Gastrocnemius medialis (tissue), 4 donors: ENCODE results near the gene VTI1A.

ENCODE experiments used
- POLR2A ChIP-seq, 2 donors: fragments of 450-650 bp; IDR thresholded peaks; one replicate each; pipeline ENCODE4 v1.6.1; 2017; ENCODE audit warnings: antibody characterized with exemption in 2 of 2, mild to moderate bottlenecking in 2 of 2, moderate library complexity in 2 of 2
- TF ChIP-seq, protein P1 (sequence below), 5 experiments: fragments of 450-650 bp in 3 of 5; fragments of 200-600 bp in 2 of 5; sonication (generic) in 2 of 5; IDR thresholded peaks in 4 of 5; conservative IDR thresholded peaks in 1 of 5; 1 replicate in 4 of 5; 2 replicates in 1 of 5; pipeline ENCODE4 v1.5.1; 2016 to 2019; ENCODE audit warnings: antibody characterized with exemption in 5 of 5, mild to moderate bottlenecking in 3 of 5, moderate library complexity in 3 of 5

- TF ChIP-seq, protein P1, sequence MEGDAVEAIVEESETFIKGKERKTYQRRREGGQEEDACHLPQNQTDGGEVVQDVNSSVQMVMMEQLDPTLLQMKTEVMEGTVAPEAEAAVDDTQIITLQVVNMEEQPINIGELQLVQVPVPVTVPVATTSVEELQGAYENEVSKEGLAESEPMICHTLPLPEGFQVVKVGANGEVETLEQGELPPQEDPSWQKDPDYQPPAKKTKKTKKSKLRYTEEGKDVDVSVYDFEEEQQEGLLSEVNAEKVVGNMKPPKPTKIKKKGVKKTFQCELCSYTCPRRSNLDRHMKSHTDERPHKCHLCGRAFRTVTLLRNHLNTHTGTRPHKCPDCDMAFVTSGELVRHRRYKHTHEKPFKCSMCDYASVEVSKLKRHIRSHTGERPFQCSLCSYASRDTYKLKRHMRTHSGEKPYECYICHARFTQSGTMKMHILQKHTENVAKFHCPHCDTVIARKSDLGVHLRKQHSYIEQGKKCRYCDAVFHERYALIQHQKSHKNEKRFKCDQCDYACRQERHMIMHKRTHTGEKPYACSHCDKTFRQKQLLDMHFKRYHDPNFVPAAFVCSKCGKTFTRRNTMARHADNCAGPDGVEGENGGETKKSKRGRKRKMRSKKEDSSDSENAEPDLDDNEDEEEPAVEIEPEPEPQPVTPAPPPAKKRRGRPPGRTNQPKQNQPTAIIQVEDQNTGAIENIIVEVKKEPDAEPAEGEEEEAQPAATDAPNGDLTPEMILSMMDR (IDR thresholded peaks at IDR 0.05 in 4 of 5, conservative IDR thresholded peaks at IDR 0.05 in 1 of 5), result no peak
- no peak for TF ChIP-seq POLR2A (IDR thresholded peaks at IDR 0.05)
These were observed 277.5 kb downstream of the VTI1A start for GRCh38 chr10:112724404-112724991.
